Spleen (tissue), 11 donors: ENCODE measurements around the gene NCOA3. TPM values are rescaled to one million over a fixed set of nuclear protein-coding genes. Genes with fewer than 3 reads are reported as not detected.

Experiments
- DNase-seq: peaks from one replicate; pipeline ENCODE4 v3.0.0-alpha.2; 2020
- H3K27ac ChIP-seq, 8 donors: fragments of 200-600 bp; sonication (generic) in 7 of 8; 1 replicate in 4 of 8; 2 replicates in 4 of 8; pipeline versions ENCODE4 v1.5.0 to v1.8.0; 2016 to 2021; ENCODE audit warnings: inconsistent platforms in 4 of 8, mild to moderate bottlenecking in 4 of 8, moderate library complexity in 1 of 8
- H3K27me3 ChIP-seq, 7 donors: fragments of 200-600 bp; sonication (generic) in 6 of 7; replicated peaks in 1 of 7; 1 replicate in 4 of 7; 2 replicates in 3 of 7; pipeline versions ENCODE4 v1.5.0 to v1.8.0; 2016 to 2021; ENCODE audit warnings: inconsistent platforms in 3 of 7, mild to moderate bottlenecking in 1 of 7
- H3K36me3 ChIP-seq, 6 donors: fragments of 200-600 bp; sonication (generic) in 5 of 6; 1 replicate in 4 of 6; 2 replicates in 2 of 6; pipeline versions ENCODE4 v1.5.0 to v1.8.0; 2016 to 2021; ENCODE audit warnings: inconsistent platforms in 2 of 6
- H3K4me1 ChIP-seq, 6 donors: fragments of 200-600 bp; sonication (generic) in 5 of 6; 1 replicate in 3 of 6; 2 replicates in 3 of 6; pipeline versions ENCODE4 v1.5.0 to v1.8.0; 2016 to 2021; ENCODE audit warnings: inconsistent platforms in 3 of 6
- H3K4me3 ChIP-seq, 8 donors: fragments of 200-600 bp; sonication (generic) in 7 of 8; 1 replicate in 4 of 8; 2 replicates in 4 of 8; pipeline versions ENCODE4 v1.5.0 to v1.8.0; 2016 to 2021; ENCODE audit warnings: inconsistent platforms in 4 of 8, mild to moderate bottlenecking in 4 of 8, moderate library complexity in 2 of 8
- H3K9me3 ChIP-seq, 8 donors: fragments of 200-600 bp; sonication (generic) in 7 of 8; 1 replicate in 4 of 8; 2 replicates in 4 of 8; pipeline versions ENCODE4 v1.5.0 to v1.8.0; 2016 to 2021; ENCODE audit warnings: inconsistent platforms in 4 of 8
- POLR2A ChIP-seq, 3 donors: fragments of 450-650 bp; IDR thresholded peaks; one replicate each; pipeline ENCODE4 v1.5.1; 2017; ENCODE audit warnings: antibody characterized with exemption in 3 of 3, mild to moderate bottlenecking in 1 of 3
- POLR2AphosphoS5 ChIP-seq, 3 donors: sonication (generic); formaldehyde crosslinking; IDR thresholded peaks; one replicate each; pipeline ENCODE4 v1.5.1; 2017; ENCODE audit warnings: antibody characterized with exemption in 3 of 3
- WGBS, 5 donors: extraction: QIAGEN DNeasy Blood & Tissue Kit in 3 of 5; methylation state at CpG; one replicate each; pipeline versions ENCODE4 v1.1.5 to v1.1.7; 2013 to 2018; 5-methylcytosine and 5-hydroxymethylcytosine counted together
- intact Hi-C: fragments of 100-400 bp; cut with DNase I; formaldehyde crosslinking; loops from one replicate; pipeline ENCODE4 v1.15.0; 2023; ENCODE audit warnings: low total_unique reads
- polyA plus RNA-seq, 3 donors: library from polyadenylated mRNA; stranded (reverse); fragments of 200-250 nt; gene quantifications; one replicate each; pipeline ENCODE4 v1.2.1, GENCODE V29; 2013
- total RNA-seq, 7 donors: library from RNA; depleted of rRNA in 3 of 7; stranded (reverse); fragments of >200 nt in 3 of 7; fragmentation: NEBNext Ultra II Directional in 4 of 7; extraction: Animal tissue kit (Norgen Biotek cat#: 25700) in 4 of 7; gene quantifications; one replicate each; pipeline versions ENCODE4 v1.1.0 to v1.2.1, GENCODE V29; 2016 to 2021
- TF ChIP-seq, protein P1 (sequence below), 11 experiments: fragments of 200-600 bp in 7 of 11; fragments of 450-650 bp in 4 of 11; sonication (generic) in 4 of 11; IDR thresholded peaks in 8 of 11; conservative IDR thresholded peaks in 3 of 11; 1 replicate in 7 of 11; 2 replicates in 4 of 11; pipeline versions ENCODE4 v1.4.0 to v1.8.0; 2016 to 2021; ENCODE audit warnings: antibody characterized with exemption in 11 of 11, inconsistent platforms in 4 of 11, mild to moderate bottlenecking in 1 of 11
- donor health status: healthy with polysubstance abuse.
- donor health status: DM: no; HTN: no; CAD: no; lungs with moderate emphysema.
- donor health status: DM: no; HTN: no; CAD: no.
- donor health status: Bipolar disorder and iron deficiency.
- donor health status: healthy.
- donor health status: DM: no; HTN: no; CAD: no.
- donor health status: DM: yes; HTN: yes; CAD: no.

NCOA3 gene
- total and polyA plus RNA-seq, 10 donors: 12.5 to 93.7 (median 82.2) TPM

DNA sequence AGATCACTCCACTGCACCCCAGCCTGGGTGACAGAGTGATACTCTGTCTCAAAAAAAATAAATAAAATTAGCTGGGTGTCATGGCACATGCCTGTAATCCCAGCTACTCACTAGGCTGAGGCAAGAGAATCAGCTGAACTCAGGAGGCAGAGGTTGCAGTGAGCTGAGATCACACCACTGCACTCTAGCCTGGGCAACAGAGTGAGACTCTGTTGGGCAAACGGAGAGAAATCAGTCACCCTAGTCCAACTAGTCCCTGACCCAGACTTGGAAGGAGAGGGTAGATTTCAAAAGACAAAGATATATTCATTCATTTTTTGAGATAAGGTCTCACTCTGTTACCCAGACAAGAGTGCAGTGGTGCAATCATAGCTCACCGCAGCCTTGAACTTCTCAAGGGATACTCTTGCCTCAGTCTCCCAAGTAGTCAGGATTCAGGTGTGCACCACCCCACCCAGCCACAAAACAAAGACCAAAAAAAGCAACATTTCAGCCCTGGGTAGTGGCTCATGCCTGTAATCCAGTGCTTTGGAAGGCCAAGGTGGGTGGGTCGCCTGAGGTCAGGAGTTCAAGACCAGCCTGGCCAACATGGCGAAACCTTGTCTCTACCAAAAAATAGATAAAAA is 26.2 kb upstream of the NCOA3 start:
- Histone ChIP-seq H3K27me3 (no peaks in the 10 kb centered on the region), H3K27ac (no peak overlapping the region), H3K36me3 (no peaks in the 10 kb centered on the region), H3K4me3 (no peak overlapping the region), H3K9me3 (no peaks in the 10 kb centered on the region), H3K4me1 (peaks cover 0 to 34% (median 7%) of the 10 kb centered on the region in 6 donors)
- DNase-seq: no peak
- intact Hi-C loops: no loop called here
- no peak for TF ChIP-seq POLR2AphosphoS5 (IDR thresholded peaks at IDR 0.05)
- TF ChIP-seq POLR2A (IDR thresholded peaks at IDR 0.05): no peak
- TF ChIP-seq, protein P1, sequence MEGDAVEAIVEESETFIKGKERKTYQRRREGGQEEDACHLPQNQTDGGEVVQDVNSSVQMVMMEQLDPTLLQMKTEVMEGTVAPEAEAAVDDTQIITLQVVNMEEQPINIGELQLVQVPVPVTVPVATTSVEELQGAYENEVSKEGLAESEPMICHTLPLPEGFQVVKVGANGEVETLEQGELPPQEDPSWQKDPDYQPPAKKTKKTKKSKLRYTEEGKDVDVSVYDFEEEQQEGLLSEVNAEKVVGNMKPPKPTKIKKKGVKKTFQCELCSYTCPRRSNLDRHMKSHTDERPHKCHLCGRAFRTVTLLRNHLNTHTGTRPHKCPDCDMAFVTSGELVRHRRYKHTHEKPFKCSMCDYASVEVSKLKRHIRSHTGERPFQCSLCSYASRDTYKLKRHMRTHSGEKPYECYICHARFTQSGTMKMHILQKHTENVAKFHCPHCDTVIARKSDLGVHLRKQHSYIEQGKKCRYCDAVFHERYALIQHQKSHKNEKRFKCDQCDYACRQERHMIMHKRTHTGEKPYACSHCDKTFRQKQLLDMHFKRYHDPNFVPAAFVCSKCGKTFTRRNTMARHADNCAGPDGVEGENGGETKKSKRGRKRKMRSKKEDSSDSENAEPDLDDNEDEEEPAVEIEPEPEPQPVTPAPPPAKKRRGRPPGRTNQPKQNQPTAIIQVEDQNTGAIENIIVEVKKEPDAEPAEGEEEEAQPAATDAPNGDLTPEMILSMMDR (IDR thresholded peaks at IDR 0.05 in 8 of 11, conservative IDR thresholded peaks at IDR 0.05 in 3 of 11): no peak
- 92 to 100% (median 97%) methylated on average over 4 of the region's 4 CpGs for WGBS, 5 donors

DNA sequence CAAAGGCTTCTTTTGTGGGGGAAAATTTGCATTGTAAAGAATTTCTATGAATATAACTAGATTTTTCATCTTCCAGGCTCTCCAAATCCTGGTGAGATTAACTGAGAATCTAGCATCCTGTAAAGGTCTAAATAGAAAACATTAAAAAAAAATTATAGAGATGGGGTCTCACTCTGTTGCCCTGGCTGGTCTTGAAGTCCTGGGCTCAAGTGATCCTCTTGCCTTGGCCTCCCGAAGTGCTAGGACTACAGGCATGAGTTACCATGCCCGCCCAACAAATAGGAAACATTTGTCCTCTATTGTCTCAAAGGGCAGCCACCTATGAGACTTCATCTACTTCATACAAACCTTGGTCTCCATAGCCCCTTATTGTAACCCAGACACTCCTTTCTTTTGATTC is 25.2 kb upstream of the NCOA3 start:
- Histone ChIP-seq H3K4me3 (no peak overlapping the region), H3K27me3 (no peaks in the 10 kb centered on the region), H3K27ac (no peak overlapping the region), H3K4me1 (peaks cover 0 to 34% (median 7%) of the 10 kb centered on the region in 6 donors), H3K36me3 (no peaks in the 10 kb centered on the region), H3K9me3 (no peaks in the 10 kb centered on the region)
- intact Hi-C loops: no loop called here
- no peak for TF ChIP-seq POLR2AphosphoS5 (IDR thresholded peaks at IDR 0.05)
- no peak for TF ChIP-seq POLR2A (IDR thresholded peaks at IDR 0.05)
- TF ChIP-seq, protein P1 (IDR thresholded peaks at IDR 0.05 in 8 of 11, conservative IDR thresholded peaks at IDR 0.05 in 3 of 11): no peak
- no peak for DNase-seq
- WGBS, 5 donors: 88 to 100% (median 95%) methylated on average over 2 of the region's 2 CpGs

DNA sequence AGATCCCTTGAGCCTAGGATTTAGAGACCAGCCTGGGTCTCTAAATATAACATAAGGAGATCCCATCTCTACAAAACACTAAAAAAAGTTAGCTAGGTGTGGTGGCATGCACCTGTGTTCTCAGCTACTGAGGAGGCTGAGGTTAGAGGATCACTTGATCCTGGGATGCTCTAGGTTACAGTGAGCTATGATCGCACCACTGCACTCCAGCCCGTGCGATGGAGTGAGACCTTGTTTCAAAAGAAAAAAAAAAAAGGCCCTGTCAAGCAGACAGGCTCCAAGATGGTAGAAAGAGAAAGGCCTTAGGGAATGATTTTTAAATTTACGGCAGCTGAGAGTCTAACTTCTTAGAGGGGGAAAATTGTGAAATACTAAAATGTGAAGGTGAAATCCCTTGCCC is 22.6 kb upstream of the NCOA3 start:
- intact Hi-C loops: no loop called here
- Histone ChIP-seq H3K36me3 (no peaks in the 10 kb centered on the region), H3K4me3 (no peak overlapping the region), H3K27me3 (no peaks in the 10 kb centered on the region), H3K4me1 (peaks cover 0 to 14% (median 7%) of the 10 kb centered on the region in 6 donors), H3K9me3 (no peaks in the 10 kb centered on the region), H3K27ac (peak overlapping the region in 4 of 8 donors; percentile 50 to 60 (median 52))
- TF ChIP-seq POLR2AphosphoS5 (IDR thresholded peaks at IDR 0.05) (no peak), POLR2A (IDR thresholded peaks at IDR 0.05) (no peak)
- TF ChIP-seq, protein P1 (IDR thresholded peaks at IDR 0.05 in 8 of 11, conservative IDR thresholded peaks at IDR 0.05 in 3 of 11): no peak
- WGBS, 5 donors: 85 to 94% (median 88%) methylated on average over 4 of the region's 4 CpGs
- DNase-seq: no peak

DNA sequence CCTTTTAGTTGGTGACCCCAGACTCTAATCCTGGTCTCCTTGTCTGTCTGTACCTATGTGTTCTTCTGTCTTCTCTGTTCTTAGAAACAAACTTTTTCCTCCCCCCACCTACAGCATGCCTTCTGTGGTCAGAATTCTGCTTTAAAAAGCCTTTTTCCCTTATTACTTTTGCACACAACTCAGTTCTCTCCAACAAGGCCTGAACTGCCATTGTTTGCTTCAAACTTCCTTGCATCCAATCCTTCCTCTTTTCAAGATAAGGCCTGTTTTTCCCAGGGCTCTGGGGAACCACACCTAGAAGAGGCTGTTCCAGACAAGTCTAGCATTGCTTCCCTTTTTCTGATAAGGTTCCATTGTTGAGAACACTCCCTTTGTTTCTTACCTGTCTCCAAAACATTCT is 22.2 kb upstream of the NCOA3 start:
- Histone ChIP-seq H3K4me3 (no peak overlapping the region), H3K36me3 (no peaks in the 10 kb centered on the region), H3K27me3 (no peaks in the 10 kb centered on the region), H3K4me1 (peaks cover 0 to 14% (median 7%) of the 10 kb centered on the region in 6 donors), H3K27ac (peak overlapping the region in 4 of 8 donors; percentile 50 to 60 (median 52)), H3K9me3 (no peaks in the 10 kb centered on the region)
- intact Hi-C loops: no loop called here
- no peak for DNase-seq
- TF ChIP-seq POLR2AphosphoS5 (IDR thresholded peaks at IDR 0.05): no peak
- no peak for TF ChIP-seq POLR2A (IDR thresholded peaks at IDR 0.05)
- TF ChIP-seq, protein P1 (IDR thresholded peaks at IDR 0.05 in 8 of 11, conservative IDR thresholded peaks at IDR 0.05 in 3 of 11): no peak
